HepG2 (cell line): ENCODE results near the gene GSAP. TPM values are rescaled to one million over a fixed set of nuclear protein-coding genes. Genes with fewer than 3 reads are reported as not detected.

Experiments
- ATAC-seq: fragments of 200-7000 bp; cut with Tn5 transposase; 3 replicates; pipeline ENCODE4 v1.9.1; 2020; ENCODE audit warnings: mild to moderate bottlenecking, moderate library complexity
- BruUV-seq: library from RNA; stranded (reverse); fragments of 400-500 nt; replicated peaks from 2 replicates; lab custom pipeline; 2021; lab: Mats Ljungman, UMichigan
- CTCF ChIA-PET: fragments of 300-600 bp; formaldehyde crosslinking; extraction: SDS; loops from one replicate; lab custom pipeline; 2021; ENCODE audit warnings: low total read pairs, inconsistent platforms, low intra/inter-chr PET ratio; lab: Yijun Ruan, JAX
- POLR2A ChIA-PET: fragments of 350-600 bp; sonication (Branson Sonifier 250); formaldehyde crosslinking; loops from one replicate; lab custom pipeline; 2020; ENCODE audit warnings: antibody characterized with exemption, inconsistent platforms; lab: Yijun Ruan, JAX
- DNase-seq: peaks from one replicate; pipeline ENCODE4 v3.0.0-alpha.2; 2015; ENCODE audit warnings: low spot score
- FAIRE-seq: peaks from 3 replicates; lab custom pipeline; 2011; peaks lifted over from hg19 to GRCh38; lab: Jason Lieb, UNC
- H2AFZ ChIP-seq: one replicate; pipeline ENCODE4 v1.6.1; 2011; ENCODE audit warnings: low read length, inconsistent platforms
- H3K27ac ChIP-seq: fragments of 300-600 bp; 3 replicates; pipeline ENCODE4 v1.8.0; 2011; ENCODE audit warnings: mixed run types, mild to moderate bottlenecking, mixed read lengths, low read length, inconsistent platforms; ENCODE audit not compliant: insufficient read depth; ENCODE audit errors: extremely low read length
- H3K27me3 ChIP-seq, 2 experiments: fragments of 200-600 bp in 1 of 2; 2 replicates in 1 of 2; 3 replicates in 1 of 2; pipeline versions ENCODE4 v1.6.0 to v1.8.0; 2011; ENCODE audit warnings: low read length in 2 of 2, mild to moderate bottlenecking in 2 of 2, moderate library complexity in 2 of 2, inconsistent platforms in 1 of 2; ENCODE audit not compliant: insufficient read depth in 2 of 2, control insufficient read depth in 1 of 2
- H3K36me3 ChIP-seq, 2 experiments: fragments of 200-600 bp in 1 of 2; replicated peaks in 1 of 2; 2 replicates in 1 of 2; 3 replicates in 1 of 2; pipeline versions ENCODE4 v1.5.1 to v1.8.0; 2011; ENCODE audit warnings: low read length in 2 of 2, inconsistent platforms in 1 of 2; ENCODE audit not compliant: insufficient read depth in 2 of 2, control insufficient read depth in 1 of 2
- H3K4me1 ChIP-seq: 2 replicates; pipeline ENCODE4 v1.5.1; 2012; ENCODE audit warnings: low read length, inconsistent platforms; ENCODE audit not compliant: insufficient read depth
- H3K4me2 ChIP-seq: 2 replicates; pipeline ENCODE4 v1.6.0; 2011; ENCODE audit warnings: low read depth, low read length, inconsistent platforms
- H3K4me3 ChIP-seq, 3 experiments: fragments of 200-600 bp in 1 of 3; sonication (generic), shearing (Covaris generic) in 1 of 3; replicated peaks in 1 of 3; 2 replicates each; pipeline ENCODE4 v1.5.1; 2011 to 2016; ENCODE audit warnings: low read length in 3 of 3, inconsistent platforms in 2 of 3, low read depth in 2 of 3, mild to moderate bottlenecking in 2 of 3, control low read depth in 1 of 3, mixed read lengths in 1 of 3; ENCODE audit not compliant: insufficient read depth in 1 of 3
- H3K79me2 ChIP-seq: one replicate; pipeline ENCODE4 v1.6.1; 2011; ENCODE audit warnings: low read length, inconsistent platforms; ENCODE audit not compliant: insufficient read depth
- H3K9ac ChIP-seq: 2 replicates; pipeline ENCODE4 v1.6.0; 2011; ENCODE audit warnings: mild to moderate bottlenecking, low read depth, low read length, inconsistent platforms; ENCODE audit not compliant: insufficient read depth
- H3K9me3 ChIP-seq: 2 replicates; pipeline ENCODE4 v1.5.1; 2012; ENCODE audit warnings: mild to moderate bottlenecking, low read length
- H4K20me1 ChIP-seq: 2 replicates; pipeline ENCODE4 v1.6.0; 2011; ENCODE audit warnings: inconsistent platforms, mild to moderate bottlenecking, low read length, moderate library complexity; ENCODE audit not compliant: insufficient read depth
- ATF5 ChIP-seq: sonication (generic); formaldehyde crosslinking; IDR thresholded peaks from 2 replicates; pipeline ENCODE4 v1.4.0; 2020; ENCODE audit warnings: mild to moderate bottlenecking, low read depth, missing genetic modification reagents
- CSRNP1 ChIP-seq: sonication (generic); formaldehyde crosslinking; IDR thresholded peaks from 2 replicates; pipeline ENCODE4 v1.8.1; 2023; ENCODE audit warnings: mild to moderate bottlenecking, missing genetic modification reagents
- FOXO1 ChIP-seq: sonication (generic); formaldehyde crosslinking; IDR thresholded peaks from 2 replicates; pipeline ENCODE4 v1.4.0; 2020; ENCODE audit warnings: missing genetic modification reagents
- HNRNPL ChIP-seq: fragments of 200-400 bp; formaldehyde crosslinking; IDR thresholded peaks from 2 replicates; pipeline ENCODE4 v1.6.1; 2017; ENCODE audit warnings: mild to moderate bottlenecking, low read depth, low read length
- KLF11 ChIP-seq: IDR thresholded peaks from 2 replicates; pipeline ENCODE4 v1.6.1; 2016; ENCODE audit warnings: missing compliant biosample characterization
- NONO ChIP-seq, 2 experiments: fragments of 450-650 bp in 1 of 2; sonication (generic) in 1 of 2; formaldehyde crosslinking in 1 of 2; IDR thresholded peaks in 1 of 2; conservative IDR thresholded peaks in 1 of 2; 2 replicates each; pipeline versions ENCODE4 v1.6.1 to v1.8.0; 2017 to 2022; ENCODE audit warnings: mild to moderate bottlenecking in 1 of 2, missing genetic modification reagents in 1 of 2, moderate library complexity in 1 of 2
- NR2F6 ChIP-seq, 2 experiments: IDR thresholded peaks; 2 replicates each; pipeline ENCODE4 v1.6.1; 2016; ENCODE audit warnings: antibody characterized with exemption in 1 of 2, mild to moderate bottlenecking in 1 of 2
- PATZ1 ChIP-seq: sonication (generic); formaldehyde crosslinking; IDR thresholded peaks from 2 replicates; pipeline ENCODE4 v1.4.0; 2020; ENCODE audit warnings: missing genetic modification reagents
- PAWR ChIP-seq: sonication (generic); formaldehyde crosslinking; IDR thresholded peaks from 2 replicates; pipeline ENCODE4 v1.4.0; 2020; ENCODE audit warnings: missing genetic modification reagents, mild to moderate bottlenecking, borderline replicate concordance
- PCBP1 ChIP-seq: fragments of 200-400 bp; formaldehyde crosslinking; IDR thresholded peaks from 2 replicates; pipeline ENCODE4 v1.6.1; 2017; ENCODE audit warnings: mild to moderate bottlenecking, low read depth, low read length, borderline replicate concordance
- SMC3 ChIP-seq: IDR thresholded peaks from 2 replicates; pipeline ENCODE4 v1.6.1; 2011; ENCODE audit warnings: low read length, improper control_type of control experiment
- ZBTB3 ChIP-seq: sonication (generic); formaldehyde crosslinking; IDR thresholded peaks from 2 replicates; pipeline ENCODE4 v1.4.0; 2020; ENCODE audit warnings: low read depth, mild to moderate bottlenecking, moderate library complexity, missing genetic modification reagents, borderline replicate concordance
- ZFP36L1 ChIP-seq: sonication (generic); formaldehyde crosslinking; IDR thresholded peaks from 2 replicates; pipeline ENCODE4 v1.8.0; 2022; ENCODE audit warnings: mild to moderate bottlenecking, missing genetic modification reagents, moderate library complexity
- ZNF30 ChIP-seq: sonication (generic); formaldehyde crosslinking; IDR thresholded peaks from 2 replicates; pipeline ENCODE4 v1.5.0; 2020; ENCODE audit warnings: mild to moderate bottlenecking, missing genetic modification reagents
- ZNF644 ChIP-seq: IDR thresholded peaks from 2 replicates; pipeline ENCODE4 v1.6.1; 2016; ENCODE audit warnings: low read depth
- ZSCAN30 ChIP-seq: sonication (generic); formaldehyde crosslinking; IDR thresholded peaks from 2 replicates; pipeline ENCODE4 v1.5.0; 2020; ENCODE audit warnings: mild to moderate bottlenecking, missing genetic modification reagents
- WGBS: methylation state at CpG from one replicate; pipeline ENCODE4 v1.1.6; 2017; ENCODE audit warnings: low lambda C conversion rate; 5-methylcytosine and 5-hydroxymethylcytosine counted together
- in situ Hi-C: cut with HindIII; loops from 2 replicates; pipeline ENCODE4 v1.10.0; 2017; ENCODE audit warnings: low pct_unique_long_range_greater_than_20kb; ENCODE audit not compliant: extremely low pct_ligation_motif_present
- intact Hi-C: fragments of 100-400 bp; cut with micrococcal nuclease; formaldehyde crosslinking; loops from one replicate; pipeline ENCODE4 v1.10.0; 2022; ENCODE audit not compliant: unreplicated experiment
- polyA plus RNA-seq, 8 experiments: library from polyadenylated mRNA; depleted of rRNA in 3 of 8; stranded (reverse) in 7 of 8; unstranded in 1 of 8; fragments of >200 nt; fragmentation: Illumina TruSeq in 4 of 8; extraction: Trizol in 4 of 8; gene quantifications; 2 replicates each; pipeline versions ENCODE4 v1.2.1 to v1.2.3, GENCODE V29; 2011 to 2016; ENCODE audit warnings: low read depth in 4 of 8, missing spikeins in 1 of 8, mixed read lengths in 1 of 8; ENCODE audit not compliant: insufficient read depth in 1 of 8
- total RNA-seq, 5 experiments: library from RNA; depleted of rRNA; stranded (reverse); fragments of >200 nt; fragmentation: Illumina TruSeq; extraction: Trizol; gene quantifications; 2 replicates each; pipeline ENCODE4 v1.2.3, GENCODE V29; 2016; ENCODE audit warnings: low read depth in 1 of 5
- TF ChIP-seq, protein P1 (sequence below): sonication (generic); formaldehyde crosslinking; IDR thresholded peaks from 2 replicates; pipeline ENCODE4 v1.4.0; 2020; ENCODE audit warnings: missing genetic modification reagents
- TF ChIP-seq, protein P2 (sequence below): sonication (generic); formaldehyde crosslinking; IDR thresholded peaks from 2 replicates; pipeline ENCODE4; 2020; ENCODE audit warnings: missing genetic modification reagents, mild to moderate bottlenecking, borderline replicate concordance

GSAP gene
- total and polyA plus RNA-seq, 2 of the 13 experiments (the other 11 are each of a cell fraction or from before 2014, with no cell fraction given) = 34.6 to 40.6 TPM

GRCh38 chr7:77461842-77462241, 45.7 kb upstream of the GSAP start:
- no peak for FAIRE-seq
- TF ChIP-seq, protein P1, sequence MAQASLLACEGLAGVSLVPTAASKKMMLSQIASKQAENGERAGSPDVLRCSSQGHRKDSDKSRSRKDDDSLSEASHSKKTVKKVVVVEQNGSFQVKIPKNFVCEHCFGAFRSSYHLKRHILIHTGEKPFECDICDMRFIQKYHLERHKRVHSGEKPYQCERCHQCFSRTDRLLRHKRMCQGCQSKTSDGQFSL (CRISPR knock-in tag) = no peak
- TF ChIP-seq ZNF644 (CRISPR knock-in tag) = 0 out of 2 replicates have a peak, but pooled peaks have one; percentile 8
- no peak for TF ChIP-seq ZBTB3
- TF ChIP-seq PAWR (CRISPR knock-in tag) = no peak
- TF ChIP-seq CSRNP1 = no peak
- no peak for TF ChIP-seq KLF11 (CRISPR knock-in tag)
- TF ChIP-seq FOXO1 (CRISPR knock-in tag) = no peak
- no peak for TF ChIP-seq SMC3
- no peak for TF ChIP-seq ATF5 (CRISPR knock-in tag)
- TF ChIP-seq PATZ1 = no peak
- TF ChIP-seq PCBP1 = no peak
- no peak for TF ChIP-seq NONO (IDR thresholded peaks at IDR 0.05)
- TF ChIP-seq NONO (CRISPR knock-in tag; conservative IDR thresholded peaks at IDR 0.05) = no peak
- no peak for TF ChIP-seq ZFP36L1 (CRISPR knock-in tag)
- TF ChIP-seq HNRNPL = 0 out of 2 replicates have a peak, but pooled peaks have one; percentile 30
- no peak for TF ChIP-seq ZSCAN30 (CRISPR knock-in tag)
- TF ChIP-seq NR2F6 (IDR thresholded peaks at IDR 0.05) = no peak
- TF ChIP-seq NR2F6 (CRISPR knock-in tag; IDR thresholded peaks at IDR 0.05) = peak; percentile 51; the same call in 1 of the 2 replicates
- no peak for TF ChIP-seq ZNF30
- TF ChIP-seq, protein P2, sequence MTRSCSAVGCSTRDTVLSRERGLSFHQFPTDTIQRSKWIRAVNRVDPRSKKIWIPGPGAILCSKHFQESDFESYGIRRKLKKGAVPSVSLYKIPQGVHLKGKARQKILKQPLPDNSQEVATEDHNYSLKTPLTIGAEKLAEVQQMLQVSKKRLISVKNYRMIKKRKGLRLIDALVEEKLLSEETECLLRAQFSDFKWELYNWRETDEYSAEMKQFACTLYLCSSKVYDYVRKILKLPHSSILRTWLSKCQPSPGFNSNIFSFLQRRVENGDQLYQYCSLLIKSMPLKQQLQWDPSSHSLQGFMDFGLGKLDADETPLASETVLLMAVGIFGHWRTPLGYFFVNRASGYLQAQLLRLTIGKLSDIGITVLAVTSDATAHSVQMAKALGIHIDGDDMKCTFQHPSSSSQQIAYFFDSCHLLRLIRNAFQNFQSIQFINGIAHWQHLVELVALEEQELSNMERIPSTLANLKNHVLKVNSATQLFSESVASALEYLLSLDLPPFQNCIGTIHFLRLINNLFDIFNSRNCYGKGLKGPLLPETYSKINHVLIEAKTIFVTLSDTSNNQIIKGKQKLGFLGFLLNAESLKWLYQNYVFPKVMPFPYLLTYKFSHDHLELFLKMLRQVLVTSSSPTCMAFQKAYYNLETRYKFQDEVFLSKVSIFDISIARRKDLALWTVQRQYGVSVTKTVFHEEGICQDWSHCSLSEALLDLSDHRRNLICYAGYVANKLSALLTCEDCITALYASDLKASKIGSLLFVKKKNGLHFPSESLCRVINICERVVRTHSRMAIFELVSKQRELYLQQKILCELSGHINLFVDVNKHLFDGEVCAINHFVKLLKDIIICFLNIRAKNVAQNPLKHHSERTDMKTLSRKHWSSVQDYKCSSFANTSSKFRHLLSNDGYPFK (CRISPR knock-in tag) = no peak

More at GRCh38 chr7:77461842-77462241, 45.7 kb upstream of the GSAP start:
- no peaks in the 10 kb centered on the region for H4K20me1 ChIP-seq
- BruUV-seq = no TSS peak
- H3K9me3 ChIP-seq = no peaks in the 10 kb centered on the region
- in situ Hi-C loops = no loop called here
- intact Hi-C loops = no loop called here
- no peak overlapping the region for H2AFZ ChIP-seq
- H3K4me3 ChIP-seq = no peak overlapping the region
- H3K4me2 ChIP-seq = no peak overlapping the region
- H3K36me3 ChIP-seq = no peaks in the 10 kb centered on the region
- H3K4me1 ChIP-seq = peaks cover 60% of the 10 kb centered on the region
- ATAC-seq = peak; percentile 18; the same call in 1 of the 3 replicates
- no peaks in the 10 kb centered on the region for H3K27me3 ChIP-seq
- 68% methylated on average over 6 of the region's 6 CpGs for whole genome bisulfite sequencing
- CTCF ChIA-PET = no interaction called here
- POLR2A ChIA-PET = interaction anchor here (1.0 kb wide), 1 partner anchor 74 kb away, joined by 3 read pairs; no protein-coding TSS in a partner anchor
- no peak for DNase-seq
- no peak overlapping the region for H3K9ac ChIP-seq
- no peak overlapping the region for H3K27ac ChIP-seq
- H3K79me2 ChIP-seq = no peaks in the 10 kb centered on the region
